Measurements from ENCODE around the gene SHANK3.

- TF ChIP-seq CTCF (IDR thresholded peaks at IDR 0.05; ENCODE audit: insufficient read depth, low read length, poor library complexity, severe bottlenecking) (no peak), EZH2phosphoT487 (conservative IDR thresholded peaks at IDR 0.05; ENCODE audit: low read length) (no peak)
These were observed 25.3 kb downstream of the SHANK3 start for GRCh38 chr22:50697667-50698506.

Measured in SU-DHL-6 (cell line).